PFSK-1 (cell line): ENCODE measurements around the gene SYNC.

ENCODE experiments used
- POLR2AphosphoS5 ChIP-seq: IDR thresholded peaks from 2 replicates; pipeline ENCODE4 v1.6.1; 2012; ENCODE audit warnings: low read depth, mild to moderate bottlenecking, control low read depth, low read length, moderate library complexity
- SIN3A ChIP-seq: IDR thresholded peaks from 2 replicates; pipeline ENCODE4 v1.6.1; 2012; ENCODE audit warnings: mild to moderate bottlenecking, low read length, moderate library complexity, borderline replicate concordance; ENCODE audit not compliant: insufficient read depth
- TAF1 ChIP-seq: IDR thresholded peaks from 2 replicates; pipeline ENCODE4 v1.6.1; 2012; ENCODE audit warnings: low read length, control low read depth, borderline replicate concordance; ENCODE audit not compliant: insufficient read depth
- TF ChIP-seq, protein P1 (sequence below), 2 experiments: IDR thresholded peaks; 2 replicates each; pipeline versions ENCODE4 v1.6.1 to v1.8.0; 2011 to 2012; ENCODE audit warnings: low read depth in 2 of 2, low read length in 2 of 2, control low read depth in 1 of 2, inconsistent platforms in 1 of 2, mild to moderate bottlenecking in 1 of 2, moderate library complexity in 1 of 2; ENCODE audit not compliant: insufficient read depth in 1 of 2

DNA sequence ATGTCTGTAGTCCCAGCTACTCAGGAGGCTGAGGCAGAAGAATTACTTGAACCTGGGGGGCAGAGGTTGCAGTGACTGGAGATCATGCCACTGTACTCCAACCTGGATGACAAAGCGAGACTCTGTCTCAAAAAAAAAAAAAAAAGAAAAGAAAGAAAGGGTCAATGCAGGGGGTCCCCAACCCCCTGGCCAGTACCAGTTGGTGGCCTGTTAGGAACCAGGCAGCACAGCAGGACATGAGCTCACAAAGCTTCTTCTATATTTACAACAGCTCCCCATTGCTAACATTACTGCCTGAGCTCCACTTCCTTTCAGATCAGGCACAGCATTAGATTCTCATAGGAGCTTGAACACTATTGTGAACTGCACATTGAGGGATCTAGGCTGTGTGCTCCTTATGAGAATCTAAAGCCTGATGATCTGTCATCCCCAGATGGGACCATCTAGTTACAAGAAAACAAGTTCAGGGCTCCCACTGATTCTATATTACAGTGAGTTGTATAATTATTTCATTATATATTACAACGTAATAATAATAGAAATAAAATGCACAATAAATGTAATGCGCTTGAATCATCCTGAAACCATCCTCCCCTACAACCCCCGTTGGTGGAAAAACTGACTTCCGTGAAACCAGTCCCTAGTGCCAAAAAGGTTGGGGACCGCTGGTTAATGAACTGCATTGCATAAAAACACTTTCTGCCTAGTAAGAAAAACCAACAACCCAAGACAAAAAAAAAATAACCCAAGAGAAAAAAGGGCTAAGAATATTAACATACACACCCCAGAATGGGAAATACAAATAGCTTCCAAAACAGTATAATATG lies 55.0 kb downstream of the SYNC start:
- TF ChIP-seq TAF1 (no peak), POLR2AphosphoS5 (no peak), SIN3A (no peak)
- TF ChIP-seq, protein P1, sequence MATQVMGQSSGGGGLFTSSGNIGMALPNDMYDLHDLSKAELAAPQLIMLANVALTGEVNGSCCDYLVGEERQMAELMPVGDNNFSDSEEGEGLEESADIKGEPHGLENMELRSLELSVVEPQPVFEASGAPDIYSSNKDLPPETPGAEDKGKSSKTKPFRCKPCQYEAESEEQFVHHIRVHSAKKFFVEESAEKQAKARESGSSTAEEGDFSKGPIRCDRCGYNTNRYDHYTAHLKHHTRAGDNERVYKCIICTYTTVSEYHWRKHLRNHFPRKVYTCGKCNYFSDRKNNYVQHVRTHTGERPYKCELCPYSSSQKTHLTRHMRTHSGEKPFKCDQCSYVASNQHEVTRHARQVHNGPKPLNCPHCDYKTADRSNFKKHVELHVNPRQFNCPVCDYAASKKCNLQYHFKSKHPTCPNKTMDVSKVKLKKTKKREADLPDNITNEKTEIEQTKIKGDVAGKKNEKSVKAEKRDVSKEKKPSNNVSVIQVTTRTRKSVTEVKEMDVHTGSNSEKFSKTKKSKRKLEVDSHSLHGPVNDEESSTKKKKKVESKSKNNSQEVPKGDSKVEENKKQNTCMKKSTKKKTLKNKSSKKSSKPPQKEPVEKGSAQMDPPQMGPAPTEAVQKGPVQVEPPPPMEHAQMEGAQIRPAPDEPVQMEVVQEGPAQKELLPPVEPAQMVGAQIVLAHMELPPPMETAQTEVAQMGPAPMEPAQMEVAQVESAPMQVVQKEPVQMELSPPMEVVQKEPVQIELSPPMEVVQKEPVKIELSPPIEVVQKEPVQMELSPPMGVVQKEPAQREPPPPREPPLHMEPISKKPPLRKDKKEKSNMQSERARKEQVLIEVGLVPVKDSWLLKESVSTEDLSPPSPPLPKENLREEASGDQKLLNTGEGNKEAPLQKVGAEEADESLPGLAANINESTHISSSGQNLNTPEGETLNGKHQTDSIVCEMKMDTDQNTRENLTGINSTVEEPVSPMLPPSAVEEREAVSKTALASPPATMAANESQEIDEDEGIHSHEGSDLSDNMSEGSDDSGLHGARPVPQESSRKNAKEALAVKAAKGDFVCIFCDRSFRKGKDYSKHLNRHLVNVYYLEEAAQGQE (IDR thresholded peaks at IDR 0.05; ENCODE audit: insufficient read depth in 1 of 2, low read depth in 2 of 2, low read length in 2 of 2), result no peak
